Spleen (tissue), 7 donors: ENCODE results near the gene PCSK6.

Experiments used
- POLR2A ChIP-seq, 3 donors: fragments of 450-650 bp; IDR thresholded peaks; one replicate each; pipeline ENCODE4 v1.5.1; 2017; ENCODE audit warnings: antibody characterized with exemption in 3 of 3, mild to moderate bottlenecking in 1 of 3
- POLR2AphosphoS5 ChIP-seq, 3 donors: sonication (generic); formaldehyde crosslinking; IDR thresholded peaks; one replicate each; pipeline ENCODE4 v1.5.1; 2017; ENCODE audit warnings: antibody characterized with exemption in 3 of 3
- TF ChIP-seq, protein P1 (sequence below), 11 experiments: fragments of 200-600 bp in 7 of 11; fragments of 450-650 bp in 4 of 11; sonication (generic) in 4 of 11; IDR thresholded peaks in 8 of 11; conservative IDR thresholded peaks in 3 of 11; 1 replicate in 7 of 11; 2 replicates in 4 of 11; pipeline versions ENCODE4 v1.4.0 to v1.8.0; 2016 to 2021; ENCODE audit warnings: antibody characterized with exemption in 11 of 11, inconsistent platforms in 4 of 11, mild to moderate bottlenecking in 1 of 11
- donor health status: DM: no; HTN: no; CAD: no; lungs with moderate emphysema.
- donor health status: DM: no; HTN: no; CAD: no.
- donor health status: DM: no; HTN: no; CAD: no.

- TF ChIP-seq, protein P1, sequence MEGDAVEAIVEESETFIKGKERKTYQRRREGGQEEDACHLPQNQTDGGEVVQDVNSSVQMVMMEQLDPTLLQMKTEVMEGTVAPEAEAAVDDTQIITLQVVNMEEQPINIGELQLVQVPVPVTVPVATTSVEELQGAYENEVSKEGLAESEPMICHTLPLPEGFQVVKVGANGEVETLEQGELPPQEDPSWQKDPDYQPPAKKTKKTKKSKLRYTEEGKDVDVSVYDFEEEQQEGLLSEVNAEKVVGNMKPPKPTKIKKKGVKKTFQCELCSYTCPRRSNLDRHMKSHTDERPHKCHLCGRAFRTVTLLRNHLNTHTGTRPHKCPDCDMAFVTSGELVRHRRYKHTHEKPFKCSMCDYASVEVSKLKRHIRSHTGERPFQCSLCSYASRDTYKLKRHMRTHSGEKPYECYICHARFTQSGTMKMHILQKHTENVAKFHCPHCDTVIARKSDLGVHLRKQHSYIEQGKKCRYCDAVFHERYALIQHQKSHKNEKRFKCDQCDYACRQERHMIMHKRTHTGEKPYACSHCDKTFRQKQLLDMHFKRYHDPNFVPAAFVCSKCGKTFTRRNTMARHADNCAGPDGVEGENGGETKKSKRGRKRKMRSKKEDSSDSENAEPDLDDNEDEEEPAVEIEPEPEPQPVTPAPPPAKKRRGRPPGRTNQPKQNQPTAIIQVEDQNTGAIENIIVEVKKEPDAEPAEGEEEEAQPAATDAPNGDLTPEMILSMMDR (IDR thresholded peaks at IDR 0.05 in 8 of 11, conservative IDR thresholded peaks at IDR 0.05 in 3 of 11), result no peak
- no peak for TF ChIP-seq POLR2A (IDR thresholded peaks at IDR 0.05)
- TF ChIP-seq POLR2AphosphoS5 (IDR thresholded peaks at IDR 0.05), result no peak
Measured at GRCh38 chr15:101425787-101426365, 63.6 kb downstream of the PCSK6 start.
